Stimulated activated CD4-positive, alpha-beta T cell treated with anti-CD3 and anti-CD28 coated beads, Interleukin-12 subunit alpha, Interleukin-12 subunit beta, amount 100 ng/mL, for 24 hours (primary cell): ENCODE results near the gene BRD3.

ENCODE experiments used
- DNase-seq, 2 experiments: peaks; one replicate each; pipeline ENCODE4 v3.0.0-alpha.2; 2020; ENCODE audit warnings: low read depth in 2 of 2

The BRD3 gene

DNA sequence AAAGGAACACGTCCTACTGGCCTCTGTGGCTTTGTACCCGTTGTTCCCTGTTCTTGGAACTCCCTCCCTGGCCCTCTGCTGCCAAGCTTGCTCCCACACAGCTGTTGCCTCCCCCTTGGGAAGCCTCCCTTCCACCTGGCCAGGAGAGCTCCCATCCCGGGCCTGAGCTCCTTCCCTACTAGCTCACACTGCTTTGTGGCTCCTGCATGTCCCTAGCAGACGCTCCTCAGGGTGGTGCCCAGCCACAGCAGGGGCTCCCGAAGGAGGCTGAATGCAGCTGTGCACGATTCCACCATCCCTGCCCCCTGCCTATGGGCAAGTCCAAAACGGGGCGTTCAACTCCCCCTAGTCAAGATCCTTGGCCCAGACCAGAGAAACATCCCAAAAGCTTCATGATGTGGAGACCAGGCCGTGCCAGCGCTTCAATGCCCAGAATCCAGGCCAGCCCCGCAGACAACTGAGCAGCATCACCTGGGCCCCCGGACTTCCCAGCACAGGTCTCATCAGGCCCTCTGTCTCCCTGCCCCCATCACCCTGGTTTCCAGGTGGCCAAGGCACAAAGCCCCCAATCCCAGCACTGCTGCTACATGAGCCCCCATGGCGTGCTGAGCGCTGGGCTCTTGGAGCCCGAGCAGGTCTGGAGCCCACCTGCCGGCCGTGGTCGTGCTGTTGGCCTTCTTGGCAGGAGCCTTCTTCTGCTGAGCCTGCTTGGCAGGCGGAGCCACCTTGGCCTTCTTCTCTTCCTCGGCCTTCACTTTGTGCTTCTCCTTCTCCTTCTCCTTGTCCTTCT, 28.2 kb downstream of the BRD3 start:
- no peak for DNase-seq

GRCh38 chr9:134037641-134038040, 30.2 kb downstream of the BRD3 start:
- no peak for DNase-seq

GRCh38 chr9:134036130-134036529, 31.7 kb downstream of the BRD3 start:
- DNase-seq: no peak

DNA sequence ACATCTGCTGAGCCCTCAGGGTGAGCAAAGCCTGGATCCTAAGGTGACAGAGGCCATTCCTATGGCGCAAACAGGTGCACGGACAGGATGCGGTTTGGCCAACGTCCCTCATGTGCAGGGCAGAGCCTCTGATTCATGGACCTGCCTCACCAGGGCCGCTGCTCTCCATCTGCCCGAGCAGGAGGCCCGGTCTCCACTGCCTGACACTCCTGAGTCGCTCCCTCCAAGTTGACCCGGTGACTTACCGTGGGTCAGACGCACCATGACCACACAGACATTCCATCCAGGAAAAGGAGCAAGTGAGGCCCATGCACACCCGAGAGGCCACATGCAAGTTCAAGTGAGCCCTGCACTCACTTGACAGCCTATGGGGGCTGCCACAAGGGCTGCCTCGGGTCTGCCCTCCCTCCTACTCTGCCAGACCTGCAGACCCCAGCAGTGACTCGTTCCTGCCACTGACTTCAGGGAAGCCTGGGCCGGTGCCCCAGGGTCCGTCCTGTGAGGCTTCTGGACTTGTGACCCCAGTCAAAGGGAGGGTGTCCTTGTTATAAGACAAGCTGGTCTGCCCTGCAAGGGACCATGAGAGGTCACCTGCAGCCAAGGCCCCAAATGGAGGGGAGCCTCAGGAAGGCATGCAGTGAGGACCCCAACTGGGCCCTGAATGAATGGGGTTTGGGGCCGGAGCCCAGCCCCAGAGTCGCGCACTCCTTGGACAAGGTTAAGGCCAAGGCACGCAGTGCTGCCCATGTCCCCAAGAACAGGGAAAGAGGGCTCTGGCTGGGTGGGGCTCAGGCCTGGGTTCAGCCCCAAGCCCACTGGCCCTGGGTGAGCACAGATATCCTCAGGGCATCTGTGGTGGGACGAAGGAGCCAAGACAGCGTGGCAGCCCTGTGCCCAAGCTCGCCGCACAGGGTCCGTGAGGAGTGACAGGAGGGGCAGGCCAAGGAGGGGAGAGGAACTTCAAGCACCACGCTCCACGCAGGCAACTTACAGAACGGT, 32.5 kb downstream of the BRD3 start:
- no peak for DNase-seq

DNA sequence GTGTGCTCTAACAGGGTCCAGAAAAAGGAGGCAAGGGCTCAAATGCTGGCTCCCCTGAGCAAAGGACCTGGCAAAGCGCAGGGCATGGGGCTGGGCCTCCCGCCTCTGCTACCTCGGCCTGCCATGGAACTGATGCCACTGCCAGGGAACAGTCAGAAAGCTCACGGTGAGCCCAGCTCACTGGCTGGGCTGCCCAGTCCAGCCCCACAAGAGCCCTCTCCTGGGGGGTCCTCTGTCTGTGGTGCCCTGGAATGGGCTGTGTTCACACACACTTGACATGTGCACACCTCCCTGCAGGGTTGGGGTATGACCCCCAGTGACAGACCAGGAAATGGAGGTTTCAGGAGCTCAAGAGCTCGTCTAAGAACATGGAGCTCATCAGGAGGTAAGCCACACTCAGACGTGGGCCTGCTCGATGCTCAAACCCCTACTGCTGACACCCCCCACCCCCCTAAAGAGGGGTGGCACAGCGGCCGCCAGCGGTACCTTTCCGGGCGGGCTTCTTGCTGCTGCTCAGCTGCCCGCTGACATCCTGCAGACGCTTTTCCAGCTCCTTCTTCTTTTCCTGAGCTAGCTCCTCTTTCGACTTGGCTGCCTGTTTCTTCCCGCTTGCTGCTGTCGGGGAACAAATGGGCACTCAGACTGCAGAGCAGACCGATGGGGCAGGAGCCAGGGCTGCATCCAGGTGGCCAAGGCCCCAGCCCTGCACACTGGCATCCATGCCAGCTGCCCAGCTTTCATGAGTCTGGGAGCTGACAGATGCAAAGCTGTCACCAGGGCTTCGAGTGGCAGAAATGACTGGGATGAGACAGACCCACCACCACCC, 33.4 kb downstream of the BRD3 start:
- no peak for DNase-seq

- DNase-seq: no peak
Measured at GRCh38 chr9:134033516-134034214, 34.2 kb downstream of the BRD3 start.

DNA sequence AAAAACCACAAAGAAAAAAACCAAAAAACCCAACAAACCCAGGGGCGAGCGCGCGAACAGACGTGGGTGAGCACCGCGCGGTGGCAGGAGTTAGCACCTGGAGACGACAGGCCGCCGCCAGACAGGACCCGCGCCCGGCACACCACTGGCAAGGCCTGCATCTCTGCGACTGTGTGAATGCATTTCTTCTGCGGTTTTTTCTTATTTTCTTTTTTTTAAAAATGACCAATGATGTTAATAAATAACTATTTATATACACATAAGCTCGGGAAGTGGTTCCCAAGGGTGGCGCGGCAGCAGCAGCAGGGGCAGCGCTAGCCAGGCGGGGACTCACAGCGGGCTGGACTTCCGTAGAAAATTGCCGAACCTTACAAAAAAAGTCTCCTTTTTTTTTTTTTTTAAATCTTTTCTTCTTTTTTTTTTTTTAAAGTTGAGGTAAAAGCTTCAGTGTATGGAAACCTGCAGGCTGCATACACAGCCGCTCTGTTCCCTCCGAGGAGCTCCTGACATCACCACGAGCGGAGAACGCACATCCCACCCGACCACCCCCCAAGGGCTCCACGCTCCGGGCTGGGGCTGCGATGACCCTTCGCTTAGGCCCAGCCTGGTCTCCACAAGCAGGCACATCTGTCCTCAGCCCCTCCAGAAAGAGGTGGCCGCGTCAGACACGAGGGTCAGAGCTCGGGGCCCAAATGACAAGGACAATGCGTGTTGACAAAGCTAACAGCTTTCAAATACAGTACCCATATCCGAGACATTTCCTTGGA, 35.2 kb downstream of the BRD3 start:
- no peak for DNase-seq

- no peak for DNase-seq
Measured at GRCh38 chr9:134031783-134032182, 36.0 kb downstream of the BRD3 start.

GRCh38 chr9:134030821-134031470, 36.9 kb downstream of the BRD3 start:
- no peak for DNase-seq

DNA sequence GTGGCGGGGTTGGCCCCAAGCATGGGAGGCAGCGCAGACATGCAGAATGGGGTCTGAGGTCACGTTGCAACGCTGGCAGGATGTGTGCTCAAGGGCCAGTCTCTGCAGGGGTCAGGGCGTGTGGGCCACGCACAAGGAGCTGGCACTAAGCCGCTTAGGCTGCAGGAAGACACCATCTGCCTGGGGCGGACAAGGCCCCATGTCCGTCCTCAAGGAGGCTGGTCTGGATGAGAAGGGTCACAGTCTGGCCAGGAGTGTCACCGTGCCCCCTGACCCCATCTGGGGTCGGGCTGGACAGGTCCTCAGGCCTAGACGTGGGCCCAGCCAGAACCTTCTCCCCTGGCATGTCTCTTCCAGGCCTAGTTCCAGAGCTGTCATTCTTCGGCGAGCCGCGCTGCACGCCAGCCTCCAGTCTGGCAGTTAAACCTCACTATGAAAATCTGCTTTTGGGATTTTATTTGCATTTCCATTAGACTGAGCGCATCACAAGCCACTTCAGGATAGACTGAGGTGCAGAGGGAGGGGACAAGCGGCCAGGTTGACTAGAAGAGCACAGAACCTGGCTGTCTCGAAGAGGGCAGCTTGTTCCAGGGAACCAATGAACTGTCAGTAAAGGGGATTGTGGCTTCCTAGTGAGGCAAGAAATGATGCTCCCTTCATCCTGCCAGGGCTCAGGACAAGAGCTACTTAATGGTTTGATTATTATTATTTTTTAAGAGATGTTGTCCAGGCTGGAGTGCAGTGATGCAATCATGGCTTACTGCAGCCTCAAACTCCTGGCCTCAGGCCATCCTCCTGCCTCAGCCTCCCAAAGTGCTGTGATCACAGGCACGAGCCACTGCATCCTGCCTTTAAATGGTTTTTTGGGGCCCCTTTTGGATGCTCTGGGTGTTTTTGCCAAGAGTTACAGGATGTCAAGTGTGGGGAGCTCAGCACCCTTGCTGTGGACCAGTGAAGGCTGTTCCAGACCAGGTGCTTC, 38.3 kb downstream of the BRD3 start:
- DNase-seq: no peak

DNA sequence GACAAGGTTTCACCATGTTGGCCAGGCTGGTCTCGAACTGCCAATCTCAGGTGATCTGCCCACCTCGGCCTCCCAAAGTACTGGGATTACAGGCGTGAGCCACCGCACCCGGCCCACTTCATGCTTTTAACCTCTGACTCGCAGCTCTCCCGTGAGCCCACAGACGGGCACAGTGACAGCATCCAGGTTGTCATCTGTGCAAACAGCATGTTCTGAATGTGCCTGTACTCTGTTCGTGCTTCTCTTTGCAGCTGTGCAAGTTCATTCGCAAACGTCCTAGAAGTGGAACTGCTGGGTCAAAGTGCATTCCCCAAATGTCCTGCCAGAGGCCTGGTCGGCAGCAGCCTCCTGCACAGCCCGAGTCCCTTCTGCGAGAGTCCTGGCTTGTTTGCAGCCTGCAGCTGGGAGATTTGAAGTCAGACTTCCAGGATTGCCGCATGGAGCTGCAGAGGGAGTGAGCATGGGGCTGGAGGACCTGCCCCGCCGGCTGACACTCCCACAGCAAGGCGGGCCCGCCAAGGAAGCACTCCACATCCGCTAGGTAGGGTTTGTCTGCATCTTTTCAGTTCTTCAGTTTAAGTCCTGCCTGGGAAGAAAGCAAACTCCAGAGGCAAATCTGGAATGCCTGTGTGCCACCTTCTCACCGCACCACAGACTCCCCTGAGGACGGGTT, 39.1 kb downstream of the BRD3 start:
- DNase-seq: no peak

- DNase-seq: no peak
Measured at GRCh38 chr9:134028076-134028475, 39.8 kb downstream of the BRD3 start.

DNA sequence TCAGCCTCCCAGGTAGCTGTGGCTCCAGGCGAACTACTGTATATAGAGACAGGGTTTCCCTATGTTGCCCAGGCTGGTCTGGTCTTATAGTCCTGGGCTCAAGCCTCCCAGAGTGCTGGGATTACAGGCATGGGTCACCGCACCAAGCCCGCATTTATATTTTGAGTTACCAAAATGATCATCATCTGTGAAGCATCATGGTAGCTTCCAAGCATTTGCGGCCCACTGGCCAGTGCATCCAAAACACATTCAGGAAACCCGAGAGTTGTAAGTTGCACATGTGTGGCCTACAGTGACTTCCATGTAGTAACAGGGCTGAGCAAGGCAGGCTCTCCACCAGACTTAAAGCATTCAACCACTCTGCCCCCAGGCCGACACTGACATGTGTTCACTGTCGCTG, 40.3 kb downstream of the BRD3 start:
- no peak for DNase-seq

DNA sequence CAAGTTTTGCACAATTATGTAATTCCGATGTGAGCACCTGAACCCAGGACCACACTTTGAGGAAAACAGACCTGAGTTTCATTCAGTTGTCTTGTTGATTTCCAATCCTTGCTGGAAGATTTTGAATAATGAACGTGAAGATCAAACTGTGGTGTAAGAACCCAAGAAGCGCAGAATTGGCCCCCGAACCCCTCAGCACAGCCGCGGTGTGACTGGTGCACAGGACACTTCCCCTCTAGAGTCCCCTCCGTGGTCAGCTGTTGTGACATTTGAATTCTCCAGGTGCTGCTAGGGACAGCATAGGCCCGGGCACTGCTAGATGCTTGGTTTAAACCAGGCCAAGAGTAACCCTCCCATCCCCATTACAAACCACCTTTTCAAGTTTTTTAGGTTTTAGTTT, 40.8 kb downstream of the BRD3 start:
- no peak for DNase-seq

DNA sequence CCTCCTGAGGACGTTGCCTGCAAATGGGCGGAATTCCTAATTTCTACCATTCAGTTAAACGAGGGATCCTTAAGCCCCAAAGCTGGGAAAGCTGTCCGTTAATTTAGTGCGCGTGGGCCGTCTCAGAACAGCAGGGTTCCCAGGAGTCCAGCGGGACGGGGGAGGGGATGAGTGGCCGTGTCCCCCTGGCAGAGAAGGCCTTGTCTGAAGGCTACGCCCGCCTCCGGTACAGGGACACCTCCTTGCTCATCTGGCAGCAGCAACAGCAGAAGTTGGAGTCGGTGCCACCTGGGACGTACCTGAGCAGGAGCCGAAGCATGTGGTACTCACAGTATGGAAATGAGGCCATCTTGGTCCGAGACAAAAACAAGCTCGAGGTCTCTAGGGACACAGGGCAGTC, 41.2 kb downstream of the BRD3 start:
- DNase-seq: no peak

DNA sequence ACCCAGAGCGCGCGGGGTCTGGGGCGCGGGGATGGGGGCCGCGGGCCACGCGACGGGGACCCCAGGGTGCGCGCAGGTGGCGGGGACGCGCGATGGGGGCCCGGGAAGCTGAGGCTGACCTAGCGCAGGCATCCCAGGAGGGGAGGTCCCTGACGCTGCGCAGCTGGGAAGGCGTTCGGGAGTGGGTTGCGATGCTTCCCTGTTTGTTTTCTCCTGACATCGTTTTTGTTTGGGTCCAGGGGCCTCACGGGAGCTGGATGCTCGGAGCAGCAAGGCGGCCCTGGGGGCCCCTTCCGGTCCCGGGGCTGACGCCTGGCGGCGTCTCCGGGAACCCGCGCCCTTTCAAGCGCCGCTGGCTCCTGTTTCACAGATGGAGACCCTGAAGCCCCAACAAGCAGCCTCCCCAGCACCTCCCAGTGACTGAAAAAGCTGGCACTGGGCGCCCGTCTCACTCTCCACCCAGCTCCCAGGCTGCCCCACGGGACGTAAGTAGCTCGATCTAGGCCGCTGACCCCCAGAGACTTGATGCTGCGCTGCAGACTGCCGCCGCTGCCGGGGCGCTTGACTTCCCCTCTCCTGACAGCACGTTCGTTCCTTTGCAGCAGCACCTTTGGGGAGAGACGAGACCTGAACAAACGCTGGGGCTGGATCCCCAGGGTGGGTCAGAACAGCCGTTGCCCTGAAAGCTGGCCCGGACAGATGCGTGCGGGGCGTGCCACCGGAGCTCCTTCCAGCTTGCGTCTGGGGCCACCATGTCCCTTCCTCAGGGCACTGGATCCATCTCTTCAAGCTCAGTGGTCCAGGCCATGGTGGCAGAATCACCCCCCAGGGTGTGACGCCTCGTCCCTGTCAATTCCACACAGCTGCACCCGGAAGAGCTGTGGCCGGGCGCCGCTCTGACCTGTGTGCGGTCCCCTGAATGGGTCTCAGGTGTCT, 42.0 kb downstream of the BRD3 start:
- peak; percentile 28 to 35 for DNase-seq
